Measurements from ENCODE around the gene FNDC10. TPM values are rescaled to one million over a fixed set of nuclear protein-coding genes. Genes with fewer than 3 reads are reported as not detected.

Gene FNDC10
- total RNA-seq, 1 donor from 2014 or later = 11.9 TPM

Other genes with a start within 250 kb of the FNDC10 start
- 7.7 TPM for gene MXRA8, start 241.6 kb downstream of the FNDC10 start, total RNA-seq (ENCODE audit: unreplicated experiment)
- 130 TPM for gene AURKAIP1, start 224.9 kb downstream of the FNDC10 start, total RNA-seq (ENCODE audit: unreplicated experiment)
- 394 TPM for gene CCNL2, start 200.8 kb downstream of the FNDC10 start, total RNA-seq (ENCODE audit: unreplicated experiment)
- gene MRPL20, start 192.8 kb downstream of the FNDC10 start, total RNA-seq (ENCODE audit: unreplicated experiment) = 98.6 TPM
- gene ANKRD65, start 178.9 kb downstream of the FNDC10 start, total RNA-seq (ENCODE audit: unreplicated experiment) = 38.4 TPM
- 56.9 TPM for gene VWA1, start 164.4 kb downstream of the FNDC10 start, total RNA-seq (ENCODE audit: unreplicated experiment)
- 10.2 TPM for gene ATAD3C, start 150.4 kb downstream of the FNDC10 start, total RNA-seq (ENCODE audit: unreplicated experiment)
- 34.9 TPM for gene ATAD3B, start 128.4 kb downstream of the FNDC10 start, total RNA-seq (ENCODE audit: unreplicated experiment)
- 32.1 TPM for gene ATAD3A, start 88.0 kb downstream of the FNDC10 start, total RNA-seq (ENCODE audit: unreplicated experiment)
- gene TMEM240, start 59.5 kb downstream of the FNDC10 start, total RNA-seq (ENCODE audit: unreplicated experiment) = 24.4 TPM
- gene SSU72, start 25.3 kb downstream of the FNDC10 start, total RNA-seq (ENCODE audit: unreplicated experiment) = 123 TPM
- 77.7 TPM for gene MIB2, start 15.4 kb upstream of the FNDC10 start, total RNA-seq (ENCODE audit: unreplicated experiment)
- 162 TPM for gene MMP23B, start 32.0 kb upstream of the FNDC10 start, total RNA-seq (ENCODE audit: unreplicated experiment)
- gene CDK11B, start 58.9 kb upstream of the FNDC10 start, total RNA-seq (ENCODE audit: unreplicated experiment) = 32.7 TPM
- gene SLC35E2B, start 92.7 kb upstream of the FNDC10 start, total RNA-seq (ENCODE audit: unreplicated experiment) = 151 TPM
- 62.8 TPM for gene CDK11A, start 124.2 kb upstream of the FNDC10 start, total RNA-seq (ENCODE audit: unreplicated experiment)
- gene NADK, start 178.3 kb upstream of the FNDC10 start, total RNA-seq (ENCODE audit: unreplicated experiment) = 66.0 TPM

Measured in glutamatergic neuron (in vitro differentiated cells).